Stimulated activated naive CD4-positive, alpha-beta T cell treated with Interleukin-2 at 50 U/mL for 16 hours (primary cell): ENCODE results near the gene CCDC148.

Experiments used
- DNase-seq: peaks from one replicate; lab custom pipeline; 2025; lab: John Stamatoyannopoulos, UW

Gene CCDC148

GRCh38 chr2:158124896-158125295 lies 331.7 kb downstream of the CCDC148 start:
- no peak for DNase-seq
